GM12878 (cell line): Measurements from ENCODE around the gene KRTAP5-11.
"Not testable (repeated sequence)": the region's sequence is repeated elsewhere in the genome, so short reads cannot be mapped to it uniquely, and the experiment has no call there.

Experiments used
- CREM ChIP-seq: IDR thresholded peaks from 2 replicates; pipeline ENCODE4 v1.6.1; 2014; ENCODE audit warnings: antibody characterized with exemption, low read depth
- CTCF ChIP-seq, 3 experiments: IDR thresholded peaks in 2 of 3; conservative IDR thresholded peaks in 1 of 3; 2 replicates each; pipeline ENCODE4 v1.5.1; 2011; ENCODE audit warnings: low read depth in 3 of 3, low read length in 3 of 3, mild to moderate bottlenecking in 3 of 3, control low read depth in 2 of 3, moderate library complexity in 2 of 3, inconsistent platforms in 1 of 3, mixed read lengths in 1 of 3; ENCODE audit not compliant: control insufficient read depth in 2 of 3, insufficient read depth in 1 of 3; ENCODE audit errors: extremely low read depth in 1 of 3
- EZH2 ChIP-seq: IDR thresholded peaks from 2 replicates; pipeline ENCODE4 v1.6.1; 2012; ENCODE audit warnings: low read depth, mild to moderate bottlenecking, control low read depth, inconsistent platforms, low read length, borderline replicate concordance; ENCODE audit not compliant: control insufficient read depth
- MTA3 ChIP-seq: IDR thresholded peaks from 2 replicates; pipeline ENCODE4 v1.6.1; 2012; ENCODE audit warnings: low read length, inconsistent platforms, borderline replicate concordance
- POLR2AphosphoS5 ChIP-seq: IDR thresholded peaks from 2 replicates; pipeline ENCODE4 v1.6.1; 2011; ENCODE audit warnings: mild to moderate bottlenecking, low read length, inconsistent platforms

- not testable (repeated sequence) for TF ChIP-seq POLR2AphosphoS5; CTCF (IDR thresholded peaks at IDR 0.05 in 2 of 3, conservative IDR thresholded peaks at IDR 0.05 in 1 of 3; ENCODE audit: control insufficient read depth in 2 of 3, extremely low read depth in 1 of 3, insufficient read depth in 1 of 3, low read depth in 3 of 3, low read length in 3 of 3); EZH2; MTA3; CREM
Measured at GRCh38 chr11:71571101-71571850, 11.4 kb downstream of the KRTAP5-11 start.
